CD4-positive, alpha-beta T cell treated with Interleukin-17A for 1 hour (primary cell): ENCODE data around the gene FAAP24.
"Not testable (repeated sequence)": the region's sequence is repeated elsewhere in the genome, so short reads cannot be mapped to it uniquely, and the experiment has no call there.

Source experiments
- DNase-seq: peaks from one replicate; pipeline ENCODE4 v3.0.0-alpha.2; 2020

FAAP24 gene, protein sequence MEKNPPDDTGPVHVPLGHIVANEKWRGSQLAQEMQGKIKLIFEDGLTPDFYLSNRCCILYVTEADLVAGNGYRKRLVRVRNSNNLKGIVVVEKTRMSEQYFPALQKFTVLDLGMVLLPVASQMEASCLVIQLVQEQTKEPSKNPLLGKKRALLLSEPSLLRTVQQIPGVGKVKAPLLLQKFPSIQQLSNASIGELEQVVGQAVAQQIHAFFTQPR

DNA sequence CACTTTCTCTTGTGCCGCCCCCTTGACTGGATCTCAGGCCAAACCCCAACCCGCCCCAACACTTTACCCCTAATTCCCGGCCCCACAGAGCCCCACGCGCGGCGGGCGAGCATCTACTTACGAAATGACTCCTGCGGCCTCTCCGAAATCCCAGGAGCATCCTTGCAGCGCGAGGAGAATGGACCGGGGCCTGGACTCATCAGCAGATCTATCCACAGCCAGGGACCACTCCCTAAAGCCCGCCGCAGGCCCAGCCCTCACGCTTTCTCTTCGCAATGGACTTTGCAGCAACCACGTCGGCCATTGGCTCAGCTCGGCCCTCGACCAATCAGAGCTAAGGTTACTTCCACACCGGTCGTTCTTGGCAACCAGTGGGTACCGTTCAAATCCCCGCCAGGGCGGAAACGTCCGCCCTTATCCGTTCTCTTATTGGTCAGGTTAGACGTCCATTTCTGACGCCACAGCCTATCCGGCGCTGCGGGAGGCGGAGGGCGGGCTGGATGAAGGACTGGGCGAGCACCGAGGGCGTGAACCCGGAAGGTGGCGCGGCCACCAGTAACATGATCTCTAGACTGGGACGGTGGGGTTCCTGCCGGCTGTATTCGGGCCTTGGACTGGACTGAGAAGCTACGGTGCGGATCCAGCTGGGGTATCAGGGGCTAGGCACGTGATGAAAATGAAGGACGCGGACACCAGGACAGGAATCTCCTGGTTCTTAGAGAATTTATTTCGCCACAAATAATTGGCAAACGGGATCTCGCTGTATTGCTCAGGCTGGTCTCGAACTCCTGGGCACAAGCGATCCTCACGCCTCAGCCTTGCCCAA lies at the start of gene FAAP24, which contains the start of gene CEP89:
Gene FAAP24 (plus strand): TSS at position 528 of the 826 bp plus-strand sequence. CDS start 955 bp downstream, outside the sequence.
Gene CEP89 (minus strand): TSS at position 244 of the 826 bp plus-strand sequence. CDS start 84 bp downstream, at position 160.
- peak; percentile 100 for DNase-seq

DNA sequence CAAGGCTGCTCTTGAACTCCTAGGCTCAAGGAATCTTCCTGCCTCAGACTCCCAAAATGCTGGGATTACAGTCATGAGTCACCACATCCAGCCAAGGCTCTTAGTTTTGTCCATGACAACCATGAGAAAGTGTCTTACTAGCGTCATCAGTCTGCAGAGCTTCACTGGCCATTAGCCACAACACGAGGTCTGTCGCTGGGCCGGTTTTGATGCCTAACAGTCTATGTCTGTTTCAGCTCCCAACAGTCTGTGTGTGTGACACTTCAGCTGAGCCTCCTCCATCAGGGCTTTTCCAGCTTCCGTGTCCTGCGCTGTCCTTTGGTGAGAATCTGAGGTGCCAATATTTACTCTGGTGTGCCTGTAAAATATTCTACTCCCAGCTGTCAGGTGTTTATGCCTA lies 47.8 kb upstream of the FAAP24 start:
- no peak for DNase-seq

DNA sequence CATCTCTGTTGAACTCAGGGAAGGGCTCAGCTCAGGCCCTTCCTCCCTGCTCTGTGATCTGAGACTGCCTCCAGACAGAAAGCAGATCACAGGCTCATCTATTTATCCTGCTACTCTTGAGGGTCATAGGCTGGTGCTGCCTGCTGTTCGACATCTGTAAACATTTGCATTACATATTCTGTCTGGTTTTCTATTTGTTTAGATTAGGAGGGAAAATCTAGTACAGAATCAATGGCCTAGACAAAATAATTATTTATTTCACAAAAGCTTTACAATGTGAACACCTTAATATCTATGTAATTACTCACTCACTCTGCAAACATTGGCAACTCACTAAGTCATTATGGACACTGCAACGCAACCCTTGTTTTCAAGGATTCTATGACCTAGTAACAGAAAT lies 43.2 kb upstream of the FAAP24 start:
- no peak for DNase-seq

DNA sequence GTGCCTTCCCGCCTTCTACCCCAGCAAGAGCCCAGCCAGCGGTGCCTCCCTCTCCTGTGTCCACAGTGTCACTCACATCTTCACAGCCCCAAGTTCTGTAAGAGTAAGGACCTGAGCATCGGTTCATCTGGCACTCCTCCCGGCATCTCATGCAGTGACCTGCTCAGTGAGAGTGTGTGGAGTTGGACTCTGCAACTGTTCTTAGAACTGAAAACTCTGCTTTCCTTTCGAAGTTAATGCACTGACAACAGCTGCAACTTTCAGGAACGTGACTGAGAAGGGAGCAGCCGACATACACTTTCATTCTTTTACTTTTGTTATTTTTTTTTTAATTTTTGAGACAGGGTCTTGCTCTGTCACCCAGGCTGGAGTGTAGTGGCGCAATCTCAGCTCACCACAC lies 41.5 kb upstream of the FAAP24 start:
- DNase-seq = no peak

DNA sequence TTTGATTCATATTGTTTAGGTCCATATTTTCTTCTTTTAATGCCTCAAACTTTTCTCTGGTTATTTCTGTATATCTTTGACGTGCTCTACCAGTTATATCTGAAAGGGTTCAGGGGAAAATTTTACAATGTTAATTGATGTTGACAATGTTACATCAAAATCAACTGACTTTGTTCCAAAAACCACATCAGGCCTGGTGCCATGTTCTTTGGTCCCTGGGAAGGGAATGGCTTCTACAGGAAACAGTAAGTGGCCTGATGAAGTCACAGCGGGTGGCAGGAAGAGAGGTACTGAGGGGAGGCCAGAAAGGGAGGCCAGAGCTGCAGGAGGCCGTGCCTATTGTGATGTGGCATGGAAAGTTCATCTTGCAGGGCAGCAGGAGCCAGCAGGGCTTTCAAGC lies 38.5 kb upstream of the FAAP24 start:
- DNase-seq = no peak

DNA sequence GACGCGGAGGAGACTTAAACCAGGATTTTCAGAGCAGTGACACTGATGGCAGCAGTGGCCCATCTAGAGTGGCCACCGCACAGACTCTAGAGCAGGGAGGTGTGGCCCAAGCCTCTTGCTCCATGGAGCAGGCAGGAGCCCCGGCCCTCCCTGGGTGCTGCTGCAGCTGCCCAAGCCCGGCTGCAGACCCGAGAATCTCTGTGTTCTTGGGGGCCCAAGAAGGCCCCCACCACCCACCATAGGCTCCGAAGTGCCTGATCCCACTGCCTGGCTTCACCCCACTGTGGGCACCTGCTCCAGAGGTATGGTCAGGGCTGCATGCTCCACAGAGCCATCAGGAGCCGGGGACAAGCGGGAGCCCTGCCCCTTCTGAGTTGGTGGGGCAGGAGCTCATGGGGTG lies 36.4 kb upstream of the FAAP24 start:
- no peak for DNase-seq

DNA sequence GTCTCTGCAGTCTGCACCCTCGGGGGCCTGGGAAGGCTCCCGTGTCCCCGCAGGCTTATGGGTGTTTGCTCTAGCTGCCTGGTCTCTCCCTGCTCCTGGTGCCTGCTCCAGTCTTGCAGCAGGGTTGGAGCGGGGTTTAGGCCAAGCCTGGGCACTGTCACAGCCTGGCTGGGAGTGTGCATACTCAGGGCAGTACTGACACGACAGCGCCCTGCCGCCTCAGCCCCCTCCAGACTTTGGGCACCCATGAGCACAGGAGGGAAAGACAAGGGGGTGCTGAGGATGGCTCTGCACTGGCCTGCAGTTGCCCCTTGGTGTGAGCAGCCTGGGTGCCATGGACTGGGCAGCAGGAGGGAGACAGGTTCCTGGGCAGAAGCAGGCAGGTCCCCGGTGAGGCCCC lies 36.0 kb upstream of the FAAP24 start:
- DNase-seq = no peak

DNA sequence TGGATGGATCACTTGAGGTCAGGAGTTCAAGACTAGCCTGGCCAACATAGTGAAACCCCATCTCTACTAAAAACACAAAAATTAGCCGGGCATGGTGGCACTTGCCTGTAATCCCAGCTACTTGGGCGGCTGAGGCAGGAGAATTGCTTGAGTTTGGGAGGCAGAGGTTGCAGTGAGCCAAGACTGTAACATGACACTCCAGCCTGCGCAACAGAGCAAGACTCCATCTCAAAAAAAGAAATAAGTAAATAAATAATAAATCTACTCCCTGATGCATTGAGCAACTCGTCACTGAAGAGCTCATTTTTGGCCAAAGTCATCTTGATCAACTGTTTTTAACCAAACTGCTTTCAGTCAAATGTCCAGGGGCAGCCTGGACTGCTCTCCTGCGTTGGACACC lies 30.8 kb upstream of the FAAP24 start:
- not testable (repeated sequence) for DNase-seq

DNA sequence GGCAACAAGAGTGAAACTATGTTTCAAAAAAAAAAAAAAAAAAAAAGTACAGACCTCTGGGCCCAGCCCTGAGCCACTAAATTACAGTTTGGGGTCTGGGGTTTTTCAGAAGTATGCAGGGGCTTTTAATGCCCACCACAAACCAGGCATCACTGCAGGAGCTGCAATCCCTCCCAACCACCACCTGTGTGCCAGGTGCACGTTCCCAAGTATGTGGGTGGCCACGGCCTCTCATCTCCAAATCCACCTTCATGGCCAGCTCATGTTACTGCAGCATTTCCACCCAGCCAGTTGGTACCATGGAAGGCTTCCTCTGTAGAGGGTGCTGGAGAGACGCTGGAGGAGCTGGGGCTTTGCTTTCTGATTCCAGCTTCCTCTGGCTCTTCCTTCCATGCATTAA lies 26.8 kb upstream of the FAAP24 start:
- no peak for DNase-seq

DNA sequence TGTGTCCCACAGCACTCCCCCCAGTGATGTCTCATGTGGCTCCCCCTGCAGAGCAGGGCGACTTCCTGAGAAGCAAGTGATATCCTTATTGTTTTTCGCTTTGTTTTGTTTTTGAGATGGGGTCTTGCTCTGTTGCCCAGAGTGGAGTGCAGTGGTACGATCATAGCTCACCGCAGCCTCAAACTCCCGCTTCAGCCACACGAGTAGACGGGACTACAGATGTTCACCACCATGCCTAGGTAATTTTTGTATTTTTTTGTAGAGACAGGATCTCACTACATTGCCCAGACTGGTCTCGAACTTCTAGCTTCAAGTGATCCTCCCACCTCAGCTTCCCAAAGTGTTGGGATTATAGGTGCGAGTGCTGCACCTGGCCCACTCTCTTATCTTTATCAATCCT lies 5.3 kb upstream of the FAAP24 start:
- DNase-seq = no peak

DNA sequence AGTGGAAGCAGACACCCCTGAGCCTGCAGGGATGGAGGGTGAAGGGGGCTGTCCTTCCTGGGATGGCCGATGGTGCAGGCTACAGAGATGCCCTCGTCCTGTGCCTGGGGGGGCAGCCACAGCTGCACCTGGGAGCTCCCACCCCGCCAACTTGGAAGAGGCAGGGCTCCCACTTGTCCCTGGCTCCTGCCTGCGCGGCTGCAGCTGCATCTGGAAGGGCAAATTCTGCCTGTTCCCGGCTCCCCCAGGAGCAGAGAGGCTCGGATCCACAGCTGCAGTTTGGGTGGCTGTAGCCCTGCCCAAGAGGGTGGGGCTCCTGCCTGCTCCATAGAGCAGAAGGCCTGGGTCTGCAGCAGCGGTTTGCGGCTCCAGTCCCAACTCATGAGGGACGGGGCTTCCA lies 2.5 kb upstream of the FAAP24 start:
- no peak for DNase-seq

DNA sequence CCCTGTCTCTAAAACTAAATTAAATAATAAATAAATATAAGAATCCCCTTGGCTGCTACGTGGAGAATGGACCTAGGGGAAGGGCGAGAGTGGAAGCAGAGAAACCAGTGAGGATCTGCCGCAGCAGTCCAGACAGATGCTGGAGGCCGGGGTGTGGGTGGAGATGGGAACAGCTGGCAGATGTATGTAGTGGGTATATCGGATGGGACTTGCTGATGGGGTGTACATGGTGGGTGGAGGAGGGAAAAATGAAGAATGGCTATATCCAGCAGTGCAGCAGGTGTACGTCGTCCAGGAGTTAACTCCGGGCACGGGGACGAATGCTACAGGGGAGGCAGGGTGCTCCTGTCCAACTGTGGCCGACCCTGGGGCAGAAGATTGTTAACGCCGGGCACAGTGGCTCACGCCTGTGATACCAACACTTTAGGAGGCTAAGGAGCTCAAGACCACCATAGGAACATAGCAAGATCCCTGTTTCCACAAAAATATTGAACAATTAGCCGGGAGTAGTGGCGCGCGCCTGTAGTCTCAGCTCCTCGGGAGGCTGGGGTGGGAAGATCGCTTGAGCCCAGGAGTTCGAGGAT lies 938 bp upstream of the FAAP24 start:
- no peak for DNase-seq

DNA sequence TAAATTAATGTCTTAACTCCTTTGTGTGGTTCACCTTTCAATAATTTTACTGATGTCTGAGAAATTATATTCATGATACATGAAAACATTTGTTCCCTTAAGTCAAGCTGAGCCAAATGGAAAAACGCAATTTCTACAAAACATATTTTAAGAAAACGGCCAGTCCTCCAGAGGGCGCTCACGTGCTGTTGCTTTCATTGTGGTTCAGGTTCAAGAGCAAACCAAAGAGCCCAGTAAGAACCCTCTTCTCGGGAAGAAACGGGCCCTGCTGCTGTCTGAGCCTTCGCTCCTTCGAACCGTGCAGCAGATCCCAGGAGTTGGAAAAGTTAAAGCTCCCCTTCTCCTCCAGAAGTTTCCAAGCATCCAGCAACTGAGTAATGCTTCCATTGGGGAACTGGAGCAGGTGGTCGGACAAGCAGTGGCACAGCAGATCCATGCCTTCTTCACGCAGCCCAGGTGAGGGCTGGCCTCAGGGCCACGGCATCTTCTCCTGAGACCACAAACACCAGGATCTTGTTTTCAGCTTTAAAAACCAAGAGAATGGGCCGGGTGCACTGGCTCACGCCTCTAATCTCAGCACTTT lies 4.3 kb downstream of the FAAP24 start:
- DNase-seq = peak; percentile 71

DNA sequence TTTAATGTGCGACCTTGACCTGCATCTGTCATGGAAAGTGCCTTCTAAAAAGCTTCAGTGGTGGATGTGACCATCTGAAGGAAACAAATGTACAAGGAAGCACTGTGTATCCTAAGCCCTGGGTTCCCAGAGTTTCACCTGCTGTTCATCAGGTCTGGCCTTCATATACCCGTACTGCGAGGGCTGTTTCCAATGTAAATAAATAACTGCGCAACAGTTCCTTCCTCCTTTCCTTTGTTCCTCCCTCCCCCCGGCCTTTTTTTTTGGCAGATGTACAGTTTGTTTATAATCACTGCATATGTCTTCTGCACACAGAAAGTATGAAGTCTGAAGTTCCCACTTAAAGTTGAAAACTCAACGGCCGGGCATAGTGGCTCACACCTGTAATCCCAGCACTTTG lies 5.2 kb downstream of the FAAP24 start:
- DNase-seq = no peak

DNA sequence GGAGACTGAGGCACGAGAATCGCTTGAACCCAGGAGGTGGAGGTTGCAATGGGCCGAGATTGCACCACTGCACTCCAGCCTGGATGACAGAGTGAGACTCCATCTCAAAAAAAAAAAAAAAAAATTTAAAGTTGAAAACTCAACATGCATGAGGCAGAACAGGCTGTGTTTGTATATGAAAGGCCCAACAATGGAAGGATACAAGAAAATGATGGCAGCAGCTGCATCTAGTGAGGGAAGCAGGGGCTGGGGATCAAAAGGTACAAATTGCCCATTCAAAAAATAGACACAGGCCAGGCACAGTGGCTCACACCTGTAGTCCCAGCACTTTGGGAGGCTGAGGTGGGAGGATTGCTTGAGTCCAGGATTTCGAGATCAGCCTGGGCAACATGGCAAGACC lies 5.8 kb downstream of the FAAP24 start:
- not testable (repeated sequence) for DNase-seq

DNA sequence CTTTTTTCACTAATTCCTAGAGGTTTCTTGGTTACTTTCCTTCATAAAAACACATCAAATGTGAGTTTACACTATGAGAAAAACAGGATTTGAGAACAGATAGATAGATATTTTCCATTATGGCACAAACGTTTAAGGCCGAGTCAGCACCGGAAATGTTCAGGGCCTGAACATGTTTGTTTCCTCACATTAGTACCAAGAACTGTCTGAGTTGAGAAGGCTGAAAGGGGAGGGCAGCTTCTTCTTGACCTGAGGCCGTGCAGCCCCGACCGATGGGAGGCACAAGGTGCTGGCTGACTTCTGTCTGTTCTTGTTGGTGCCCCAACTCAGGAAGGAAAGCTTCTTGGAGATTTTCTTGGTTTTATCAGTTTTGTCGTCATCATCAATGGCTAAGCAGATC lies 7.8 kb downstream of the FAAP24 start:
- not testable (repeated sequence) for DNase-seq

DNA sequence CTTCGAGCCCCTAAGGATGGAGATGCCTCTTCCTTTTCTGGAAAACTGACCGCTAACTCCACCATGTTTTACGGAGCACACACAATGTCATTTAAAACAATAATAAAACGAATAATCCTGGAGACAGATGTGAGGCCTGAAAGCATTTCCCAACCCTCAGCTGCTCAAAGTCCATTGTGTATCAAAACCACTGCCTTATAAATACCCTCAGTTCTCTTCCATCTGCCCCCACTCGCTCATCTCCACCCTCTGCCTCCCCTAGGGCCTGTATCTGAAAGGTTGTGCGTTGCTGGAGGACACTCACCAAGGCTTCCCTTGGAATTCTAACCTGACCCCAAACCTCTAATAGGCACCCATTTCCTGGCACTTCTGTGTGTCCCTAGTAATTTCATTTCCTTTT lies 10.4 kb downstream of the FAAP24 start:
- DNase-seq = not testable (repeated sequence)

DNA sequence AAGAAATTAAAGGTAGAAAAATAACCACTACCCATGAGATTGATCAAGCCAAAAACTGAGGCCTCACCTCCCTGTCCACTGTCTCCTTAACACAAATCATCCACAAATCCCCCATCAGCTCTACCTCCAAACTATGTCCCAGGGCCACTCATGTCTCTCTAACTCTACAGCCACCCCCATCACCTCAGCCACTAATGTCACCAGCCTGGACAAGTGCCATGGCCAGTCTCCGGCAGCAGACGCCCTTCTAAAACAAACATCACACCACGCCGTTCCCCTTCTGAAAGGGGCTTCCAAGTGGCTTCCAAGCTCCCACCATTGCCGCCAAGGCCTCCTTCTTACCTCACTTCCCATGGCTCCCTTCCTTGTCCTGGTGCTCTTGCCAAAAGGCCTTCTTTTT lies 16.2 kb downstream of the FAAP24 start:
- not testable (repeated sequence) for DNase-seq

DNA sequence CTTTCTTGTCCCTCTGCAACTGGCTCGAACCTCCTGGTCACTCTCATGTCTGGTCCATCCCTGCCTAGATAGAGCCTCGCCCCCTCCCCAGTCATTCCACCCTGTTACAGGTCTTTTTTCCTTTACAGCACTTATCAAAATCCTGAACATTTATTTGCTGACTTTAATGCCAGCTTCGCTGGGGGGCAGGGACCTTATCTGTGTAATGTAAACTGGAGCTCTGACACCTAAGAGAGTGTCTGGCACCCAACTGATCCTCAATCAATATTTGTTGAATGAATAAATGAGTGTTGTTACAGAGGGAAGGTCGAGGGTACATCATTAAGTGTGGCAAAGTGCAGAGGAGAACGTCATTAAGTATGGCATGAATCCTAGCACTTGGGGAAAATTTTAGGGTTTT lies 16.7 kb downstream of the FAAP24 start:
- DNase-seq = no peak

DNA sequence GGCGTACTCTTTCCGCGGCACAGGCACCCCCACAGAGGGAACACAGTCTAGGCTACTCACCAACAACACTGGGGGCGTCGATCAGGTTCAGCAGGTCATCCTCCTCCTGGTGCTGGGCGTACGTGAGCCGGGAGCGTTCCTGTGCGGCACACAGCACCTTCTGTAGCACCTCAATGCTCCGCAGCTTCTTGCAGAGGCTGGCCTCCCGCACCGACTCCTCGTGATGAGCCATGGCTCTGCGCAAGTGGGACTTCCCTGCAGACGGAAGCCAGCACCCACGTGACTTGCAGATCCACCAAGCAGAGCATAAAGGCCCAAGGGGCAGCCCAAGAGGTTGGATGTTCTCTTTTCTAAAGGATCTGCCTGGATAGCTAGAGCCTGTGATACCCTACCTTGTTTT lies 23.9 kb downstream of the FAAP24 start:
- not testable (repeated sequence) for DNase-seq

DNA sequence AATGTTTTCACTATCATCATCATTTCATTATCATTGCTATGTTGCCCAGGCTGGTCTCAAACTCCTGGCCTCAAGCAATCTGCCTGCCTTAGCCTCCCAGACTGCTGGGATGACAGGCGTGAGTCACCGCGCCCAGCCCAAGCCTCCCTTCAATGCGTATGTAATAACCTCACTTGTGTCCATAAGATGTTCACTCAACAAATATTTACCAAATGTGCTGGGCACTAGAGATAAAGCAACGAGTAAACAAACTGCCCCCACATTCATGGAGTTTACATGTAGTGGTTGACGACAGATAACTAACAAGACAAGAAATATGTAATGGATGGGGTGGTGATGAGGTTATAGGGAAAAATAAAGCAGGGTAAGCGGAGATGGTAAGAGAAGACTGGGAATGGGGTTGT lies 25.0 kb downstream of the FAAP24 start:
- DNase-seq = not testable (repeated sequence)

DNA sequence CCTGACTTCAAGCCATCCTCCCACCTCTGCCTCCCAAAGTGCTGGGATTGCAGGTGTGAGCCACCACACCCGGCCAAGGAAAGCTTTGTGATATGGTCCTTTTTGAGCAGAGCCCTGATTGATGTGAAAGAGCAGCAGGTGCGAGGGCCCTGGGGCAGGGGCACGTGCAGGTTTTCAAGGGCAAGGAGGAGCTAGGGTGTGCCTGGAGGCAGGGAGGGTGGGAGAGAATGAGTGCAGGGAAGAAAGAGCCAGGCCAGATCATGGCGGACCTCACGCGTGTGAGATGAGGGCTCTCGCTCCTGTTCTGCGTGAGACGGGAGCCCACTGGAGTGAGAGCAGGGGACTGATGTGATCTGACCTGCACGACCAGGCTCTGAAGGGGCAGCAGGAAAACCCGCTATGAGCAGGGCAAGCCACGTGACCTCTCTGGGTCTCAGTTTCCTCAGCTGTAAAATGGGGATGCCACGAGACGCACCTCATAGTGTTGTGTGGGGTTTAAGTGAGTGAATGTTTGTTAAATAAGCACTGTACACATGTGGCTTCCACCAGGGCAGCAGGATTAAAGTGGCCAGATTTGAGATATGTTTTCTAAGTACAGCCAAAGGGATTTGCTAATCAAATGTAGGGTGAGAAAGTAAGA lies 25.8 kb downstream of the FAAP24 start:
- no peak for DNase-seq

DNA sequence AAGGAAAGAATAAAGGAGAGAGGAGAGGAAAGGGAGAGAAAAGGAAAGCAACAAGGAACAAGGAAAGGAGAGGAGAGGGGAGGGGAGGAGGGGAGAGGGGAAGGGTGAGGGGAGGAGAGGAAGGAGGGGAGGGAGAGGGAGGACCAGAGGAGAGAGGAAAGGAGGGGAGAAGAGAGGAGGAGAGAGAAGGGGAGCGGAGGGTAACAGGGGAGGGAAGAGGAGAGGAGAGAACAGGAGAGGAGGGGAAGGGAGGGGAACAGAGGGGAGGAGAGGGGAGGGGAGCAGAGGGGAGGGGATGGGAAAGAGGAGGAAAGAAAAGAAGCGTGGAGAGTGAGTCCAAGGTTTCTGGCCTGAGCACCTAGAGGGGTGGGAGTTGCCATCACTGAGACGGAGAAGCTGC lies 26.7 kb downstream of the FAAP24 start:
- no peak for DNase-seq
